Vagina (tissue), 2 donors: ENCODE data around the gene ST8SIA2.

Source experiments
- CTCF ChIP-seq, 3 experiments: fragments of 450-650 bp in 2 of 3; fragments of 200-600 bp in 1 of 3; sonication (generic) in 1 of 3; IDR thresholded peaks; one replicate each; pipeline ENCODE4 v1.5.1; 2017 to 2019; ENCODE audit warnings: antibody characterized with exemption in 3 of 3, mild to moderate bottlenecking in 2 of 3, moderate library complexity in 2 of 3
- POLR2AphosphoS5 ChIP-seq, 2 donors: sonication (generic); formaldehyde crosslinking; IDR thresholded peaks; one replicate each; pipeline ENCODE4 v1.9.0; 2017; ENCODE audit warnings: antibody characterized with exemption in 2 of 2, mild to moderate bottlenecking in 2 of 2, low read depth in 1 of 2; ENCODE audit not compliant: insufficient read depth in 1 of 2

- TF ChIP-seq CTCF (IDR thresholded peaks at IDR 0.05) (no peak), POLR2AphosphoS5 (IDR thresholded peaks at IDR 0.05; ENCODE audit: insufficient read depth in 1 of 2, low read depth in 1 of 2) (no peak)
Measured at GRCh38 chr15:92409006-92409405, 15.3 kb downstream of the ST8SIA2 start.
